ENCODE results near the gene NCAM1.

The NCAM1 gene

GRCh38 chr11:113188371-113188834, 227.2 kb downstream of the NCAM1 start:
- Histone ChIP-seq H3K9me3 (ENCODE audit: control extremely low read depth in 1 of 5, control insufficient read depth in 4 of 5, insufficient read depth in 2 of 5, low read depth in 1 of 5, low read length in 4 of 5) (no peaks in the 10 kb centered on the region), H3K36me3 (ENCODE audit: control insufficient read depth in 4 of 4, insufficient read depth in 4 of 4, low read length in 3 of 4) (no peaks in the 10 kb centered on the region), H3K4me3 (ENCODE audit: control insufficient read depth in 1 of 7, extremely low read depth in 1 of 7, insufficient read depth in 4 of 7, low read depth in 2 of 7, low read length in 6 of 7) (no peak overlapping the region), H3K27me3 (replicated peaks in 2 of 5; ENCODE audit: control insufficient read depth in 4 of 5, insufficient read depth in 5 of 5, low read length in 4 of 5) (peaks cover 0 to 8% (median 0%) of the 10 kb centered on the region in 5 experiments), H3K4me1 (ENCODE audit: control extremely low read depth in 1 of 4, control insufficient read depth in 4 of 4, insufficient read depth in 4 of 4, low read length in 3 of 4) (no peaks in the 10 kb centered on the region), H3K27ac (ENCODE audit: insufficient read depth in 1 of 2, low read depth in 1 of 2, low read length in 2 of 2, poor library complexity in 1 of 2, severe bottlenecking in 2 of 2) (no peak overlapping the region)
- POLR2A ChIA-PET: no interaction called here
- DNase-seq: peak; percentile 1 to 45 (median 19)
- CTCF ChIA-PET: no interaction called here

- Histone ChIP-seq H3K36me3 (ENCODE audit: control insufficient read depth in 4 of 4, insufficient read depth in 4 of 4, low read length in 3 of 4) (no peaks in the 10 kb centered on the region), H3K4me3 (ENCODE audit: control insufficient read depth in 1 of 7, extremely low read depth in 1 of 7, insufficient read depth in 4 of 7, low read depth in 2 of 7, low read length in 6 of 7) (no peak overlapping the region), H3K27ac (ENCODE audit: insufficient read depth in 1 of 2, low read depth in 1 of 2, low read length in 2 of 2, poor library complexity in 1 of 2, severe bottlenecking in 2 of 2) (no peak overlapping the region), H3K4me1 (ENCODE audit: control extremely low read depth in 1 of 4, control insufficient read depth in 4 of 4, insufficient read depth in 4 of 4, low read length in 3 of 4) (no peaks in the 10 kb centered on the region), H3K9me3 (ENCODE audit: control extremely low read depth in 1 of 5, control insufficient read depth in 4 of 5, insufficient read depth in 2 of 5, low read depth in 1 of 5, low read length in 4 of 5) (no peaks in the 10 kb centered on the region), H3K27me3 (replicated peaks in 2 of 5; ENCODE audit: control insufficient read depth in 4 of 5, insufficient read depth in 5 of 5, low read length in 4 of 5) (peaks cover 0 to 10% (median 0%) of the 10 kb centered on the region in 5 experiments)
- ChIA-PET CTCF (no interaction called here), POLR2A (no interaction called here)
- peak; percentile 25 to 74 (median 52) for DNase-seq
- 67% methylated on average over 3 of the region's 8 CpGs for WGBS (ENCODE audit: insufficient coverage)
These were observed 228.9 kb downstream of the NCAM1 start for GRCh38 chr11:113189909-113190667.

- DNase-seq: no peak
- Histone ChIP-seq H3K36me3 (ENCODE audit: control insufficient read depth in 4 of 4, insufficient read depth in 4 of 4, low read length in 3 of 4) (no peaks in the 10 kb centered on the region), H3K27me3 (replicated peaks in 2 of 5; ENCODE audit: control insufficient read depth in 4 of 5, insufficient read depth in 5 of 5, low read length in 4 of 5) (peaks cover 0 to 12% (median 0%) of the 10 kb centered on the region in 5 experiments), H3K4me1 (ENCODE audit: control extremely low read depth in 1 of 4, control insufficient read depth in 4 of 4, insufficient read depth in 4 of 4, low read length in 3 of 4) (no peaks in the 10 kb centered on the region), H3K4me3 (ENCODE audit: control insufficient read depth in 1 of 7, extremely low read depth in 1 of 7, insufficient read depth in 4 of 7, low read depth in 2 of 7, low read length in 6 of 7) (no peak overlapping the region), H3K27ac (ENCODE audit: insufficient read depth in 1 of 2, low read depth in 1 of 2, low read length in 2 of 2, poor library complexity in 1 of 2, severe bottlenecking in 2 of 2) (no peak overlapping the region), H3K9me3 (ENCODE audit: control extremely low read depth in 1 of 5, control insufficient read depth in 4 of 5, insufficient read depth in 2 of 5, low read depth in 1 of 5, low read length in 4 of 5) (no peaks in the 10 kb centered on the region)
- ChIA-PET CTCF (no interaction called here), POLR2A (no interaction called here)
- 63% methylated on average over 8 of the region's 8 CpGs for WGBS (ENCODE audit: insufficient coverage)
These were observed 231.1 kb downstream of the NCAM1 start for GRCh38 chr11:113192121-113192925.

GRCh38 chr11:113193016-113193415, 231.8 kb downstream of the NCAM1 start:
- Histone ChIP-seq H3K9me3 (ENCODE audit: control extremely low read depth in 1 of 5, control insufficient read depth in 4 of 5, insufficient read depth in 2 of 5, low read depth in 1 of 5, low read length in 4 of 5) (no peaks in the 10 kb centered on the region), H3K4me3 (ENCODE audit: control insufficient read depth in 1 of 7, extremely low read depth in 1 of 7, insufficient read depth in 4 of 7, low read depth in 2 of 7, low read length in 6 of 7) (no peak overlapping the region), H3K27ac (ENCODE audit: insufficient read depth in 1 of 2, low read depth in 1 of 2, low read length in 2 of 2, poor library complexity in 1 of 2, severe bottlenecking in 2 of 2) (no peak overlapping the region), H3K27me3 (replicated peaks in 2 of 5; ENCODE audit: control insufficient read depth in 4 of 5, insufficient read depth in 5 of 5, low read length in 4 of 5) (peaks cover 0 to 12% (median 0%) of the 10 kb centered on the region in 5 experiments), H3K36me3 (ENCODE audit: control insufficient read depth in 4 of 4, insufficient read depth in 4 of 4, low read length in 3 of 4) (no peaks in the 10 kb centered on the region), H3K4me1 (ENCODE audit: control extremely low read depth in 1 of 4, control insufficient read depth in 4 of 4, insufficient read depth in 4 of 4, low read length in 3 of 4) (no peaks in the 10 kb centered on the region)
- no peak for DNase-seq
- 100% methylated on average over 5 of the region's 7 CpGs for WGBS (ENCODE audit: insufficient coverage)
- ChIA-PET CTCF (no interaction called here), POLR2A (no interaction called here)

- Histone ChIP-seq H3K27ac (ENCODE audit: insufficient read depth in 1 of 2, low read depth in 1 of 2, low read length in 2 of 2, poor library complexity in 1 of 2, severe bottlenecking in 2 of 2) (no peak overlapping the region), H3K36me3 (ENCODE audit: control insufficient read depth in 4 of 4, insufficient read depth in 4 of 4, low read length in 3 of 4) (no peaks in the 10 kb centered on the region), H3K9me3 (ENCODE audit: control extremely low read depth in 1 of 5, control insufficient read depth in 4 of 5, insufficient read depth in 2 of 5, low read depth in 1 of 5, low read length in 4 of 5) (no peaks in the 10 kb centered on the region), H3K4me3 (ENCODE audit: control insufficient read depth in 1 of 7, extremely low read depth in 1 of 7, insufficient read depth in 4 of 7, low read depth in 2 of 7, low read length in 6 of 7) (no peak overlapping the region), H3K4me1 (ENCODE audit: control extremely low read depth in 1 of 4, control insufficient read depth in 4 of 4, insufficient read depth in 4 of 4, low read length in 3 of 4) (no peaks in the 10 kb centered on the region), H3K27me3 (replicated peaks in 2 of 5; ENCODE audit: control insufficient read depth in 4 of 5, insufficient read depth in 5 of 5, low read length in 4 of 5) (peaks cover 0 to 12% (median under 1%) of the 10 kb centered on the region in 5 experiments)
- ChIA-PET POLR2A (no interaction called here), CTCF (no interaction called here)
- WGBS (ENCODE audit: insufficient coverage): 100% methylated on average over 1 of the region's 5 CpGs
- DNase-seq: no peak
These were observed 232.7 kb downstream of the NCAM1 start for GRCh38 chr11:113193946-113194345.

- H3K27ac ChIP-seq (ENCODE audit: insufficient read depth in 1 of 2, low read depth in 1 of 2, low read length in 2 of 2, poor library complexity in 1 of 2, severe bottlenecking in 2 of 2): no peak overlapping the region
- peaks cover 0 to 13% (median 2%) of the 10 kb centered on the region in 5 experiments for H3K27me3 ChIP-seq (replicated peaks in 2 of 5; ENCODE audit: control insufficient read depth in 4 of 5, insufficient read depth in 5 of 5, low read length in 4 of 5)
- H3K4me3 ChIP-seq (ENCODE audit: control insufficient read depth in 1 of 7, extremely low read depth in 1 of 7, insufficient read depth in 4 of 7, low read depth in 2 of 7, low read length in 6 of 7): no peak overlapping the region
- no peaks in the 10 kb centered on the region for H3K4me1 ChIP-seq (ENCODE audit: control extremely low read depth in 1 of 4, control insufficient read depth in 4 of 4, insufficient read depth in 4 of 4, low read length in 3 of 4)
- no peaks in the 10 kb centered on the region for H3K9me3 ChIP-seq (ENCODE audit: control extremely low read depth in 1 of 5, control insufficient read depth in 4 of 5, insufficient read depth in 2 of 5, low read depth in 1 of 5, low read length in 4 of 5)
- no peaks in the 10 kb centered on the region for H3K36me3 ChIP-seq (ENCODE audit: control insufficient read depth in 4 of 4, insufficient read depth in 4 of 4, low read length in 3 of 4)
- ChIA-PET POLR2A (no interaction called here), CTCF (interaction anchor here (1.3 kb wide), 1 partner anchor 12 kb away, joined by 3 read pairs; no protein-coding TSS in a partner anchor)
- no peak for DNase-seq
- WGBS (ENCODE audit: insufficient coverage): 90% methylated on average over 2 of the region's 3 CpGs
These were observed 234.5 kb downstream of the NCAM1 start for GRCh38 chr11:113195728-113196127.

- Histone ChIP-seq H3K27ac (ENCODE audit: insufficient read depth in 1 of 2, low read depth in 1 of 2, low read length in 2 of 2, poor library complexity in 1 of 2, severe bottlenecking in 2 of 2) (no peak overlapping the region), H3K9me3 (ENCODE audit: control extremely low read depth in 1 of 5, control insufficient read depth in 4 of 5, insufficient read depth in 2 of 5, low read depth in 1 of 5, low read length in 4 of 5) (no peaks in the 10 kb centered on the region), H3K27me3 (replicated peaks in 2 of 5; ENCODE audit: control insufficient read depth in 4 of 5, insufficient read depth in 5 of 5, low read length in 4 of 5) (peaks cover 0 to 13% (median 2%) of the 10 kb centered on the region in 5 experiments), H3K4me1 (ENCODE audit: control extremely low read depth in 1 of 4, control insufficient read depth in 4 of 4, insufficient read depth in 4 of 4, low read length in 3 of 4) (no peaks in the 10 kb centered on the region), H3K4me3 (ENCODE audit: control insufficient read depth in 1 of 7, extremely low read depth in 1 of 7, insufficient read depth in 4 of 7, low read depth in 2 of 7, low read length in 6 of 7) (no peak overlapping the region), H3K36me3 (ENCODE audit: control insufficient read depth in 4 of 4, insufficient read depth in 4 of 4, low read length in 3 of 4) (no peaks in the 10 kb centered on the region)
- no peak for DNase-seq
- ChIA-PET POLR2A (no interaction called here), CTCF (no interaction called here)
- WGBS (ENCODE audit: insufficient coverage): 68% methylated on average over 3 of the region's 3 CpGs
These were observed 236.2 kb downstream of the NCAM1 start for GRCh38 chr11:113197446-113197845.
